GM21825 (cell line): ENCODE results near the gene BEST1.

Source experiments
- ATAC-seq: cut with Tn5 transposase; IDR thresholded peaks from one replicate; pipeline ENCODE4 v1.9.1; 2021; ENCODE audit warnings: mild to moderate bottlenecking, moderate library complexity; ENCODE audit not compliant: unreplicated experiment

Gene BEST1

DNA sequence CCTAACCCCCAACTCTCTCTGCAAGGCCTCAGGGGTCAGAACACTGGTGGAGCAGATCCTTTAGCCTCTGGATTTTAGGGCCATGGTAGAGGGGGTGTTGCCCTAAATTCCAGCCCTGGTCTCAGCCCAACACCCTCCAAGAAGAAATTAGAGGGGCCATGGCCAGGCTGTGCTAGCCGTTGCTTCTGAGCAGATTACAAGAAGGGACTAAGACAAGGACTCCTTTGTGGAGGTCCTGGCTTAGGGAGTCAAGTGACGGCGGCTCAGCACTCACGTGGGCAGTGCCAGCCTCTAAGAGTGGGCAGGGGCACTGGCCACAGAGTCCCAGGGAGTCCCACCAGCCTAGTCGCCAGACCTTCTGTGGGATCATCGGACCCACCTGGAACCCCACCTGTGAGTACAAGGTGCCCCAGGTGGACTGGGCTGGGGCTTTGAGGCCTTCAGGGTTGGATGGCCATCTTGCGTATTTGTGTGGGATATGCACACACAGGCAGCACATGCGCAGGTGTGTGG, at the start of gene BEST1:
Gene BEST1, plus strand, starts transcription at position 317 of the 513 bp plus-strand sequence. CDS start 1,456 bp downstream, outside the sequence.
- no peak for ATAC-seq

GRCh38 chr11:61901397-61901796, 48.8 kb upstream of the BEST1 start:
- ATAC-seq: no peak

GRCh38 chr11:61902313-61902712, 47.8 kb upstream of the BEST1 start:
- ATAC-seq: no peak

GRCh38 chr11:61903845-61904244, 46.3 kb upstream of the BEST1 start:
- ATAC-seq: no peak

GRCh38 chr11:61904539-61905048, 45.6 kb upstream of the BEST1 start:
- ATAC-seq: no peak

DNA sequence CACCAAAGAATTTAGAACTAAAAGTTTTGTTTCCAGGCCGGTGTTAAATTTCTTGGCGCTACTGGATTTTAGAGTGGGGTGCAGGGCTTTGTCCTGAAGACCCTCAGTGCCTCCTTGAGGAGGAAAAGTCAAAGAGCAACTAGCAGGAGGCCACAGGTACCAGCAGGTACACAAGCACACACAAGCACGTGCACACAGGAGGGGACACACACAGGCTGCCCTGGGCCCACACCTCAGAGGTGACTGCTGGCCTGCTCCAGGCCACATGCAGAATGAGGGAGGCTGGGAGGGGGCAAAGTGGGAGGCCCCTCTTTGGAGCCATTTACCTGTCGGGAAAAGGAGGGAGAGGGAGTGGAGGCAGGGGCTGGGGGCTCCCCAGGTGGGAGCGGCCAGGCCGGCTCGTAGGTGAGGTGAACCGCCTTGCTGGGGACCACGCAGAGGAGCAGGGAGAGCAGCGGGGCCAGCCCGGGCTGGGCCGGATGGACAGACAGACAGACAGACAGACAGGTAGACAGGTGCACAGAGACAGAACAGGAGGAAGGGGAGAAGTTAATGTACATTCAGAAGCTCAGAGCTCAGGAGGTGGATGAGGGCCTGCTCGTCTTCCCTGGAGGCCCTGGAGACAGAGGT, 45.0 kb upstream of the BEST1 start:
- ATAC-seq: no peak

- ATAC-seq: no peak
These were observed 44.2 kb upstream of the BEST1 start for GRCh38 chr11:61905801-61906521.

- ATAC-seq: no peak
These were observed 43.6 kb upstream of the BEST1 start for GRCh38 chr11:61906522-61906909.

DNA sequence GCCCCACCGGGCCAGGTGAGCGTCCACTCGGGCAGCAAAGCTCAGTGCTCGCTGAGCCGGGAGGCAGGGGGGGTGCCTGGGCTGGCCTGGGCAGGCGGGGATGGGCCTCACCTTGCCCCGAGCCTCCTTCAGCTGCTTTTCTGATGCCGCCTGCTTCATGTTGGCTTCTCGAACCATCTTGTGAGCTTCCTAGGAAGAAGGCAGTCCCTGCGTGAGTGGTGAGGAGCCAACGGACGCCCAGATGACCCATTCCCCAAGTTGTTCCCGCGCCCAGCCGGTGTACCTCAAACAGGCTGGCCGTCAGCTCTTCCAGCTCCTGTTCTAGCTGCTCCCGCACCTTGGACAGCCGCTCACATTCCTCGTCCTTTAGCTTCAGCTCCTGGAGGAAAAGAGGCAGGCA, 42.9 kb upstream of the BEST1 start:
- no peak for ATAC-seq

DNA sequence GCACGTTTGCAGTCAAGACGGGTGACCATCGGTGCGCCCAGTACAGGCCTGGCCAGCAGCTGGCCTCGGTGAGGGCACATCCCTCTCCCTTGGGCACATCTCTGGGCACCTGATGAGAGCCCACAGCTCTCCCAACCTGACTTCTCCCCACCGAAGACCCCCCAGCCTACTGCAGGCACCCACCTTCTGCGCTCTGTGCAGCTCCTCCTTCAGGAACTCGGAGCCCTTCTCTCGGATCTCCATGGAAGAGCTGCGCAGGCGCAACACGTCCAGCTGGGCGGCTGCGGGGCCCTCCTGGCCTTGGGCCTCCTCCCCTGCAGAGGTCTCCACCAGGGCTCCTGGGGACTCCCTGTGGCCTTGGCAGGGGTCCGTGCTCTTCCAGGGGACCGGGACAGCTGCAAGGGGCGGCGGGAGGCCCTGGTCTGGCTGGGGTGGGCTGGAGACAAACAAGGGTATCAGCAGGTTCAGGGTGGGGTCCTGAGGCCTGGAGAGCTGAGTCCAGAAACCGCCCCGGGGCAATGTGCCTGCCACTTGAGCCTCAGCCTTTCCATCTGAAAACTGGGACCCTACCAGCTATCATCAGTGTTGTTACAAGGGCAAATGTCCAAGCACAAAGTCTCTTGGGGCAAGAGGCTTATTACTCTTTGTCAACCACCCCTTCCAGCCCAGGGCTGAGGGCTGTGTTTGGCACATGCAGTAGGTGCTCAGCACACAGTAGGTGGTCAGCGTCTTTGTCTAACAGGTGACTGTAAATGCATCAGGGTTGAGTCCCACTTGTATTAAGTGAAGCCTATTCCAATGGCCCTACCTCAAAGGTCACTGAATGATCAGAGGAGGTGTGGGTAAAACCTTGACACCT, 42.1 kb upstream of the BEST1 start:
- no peak for ATAC-seq

GRCh38 chr11:61908730-61909316, 41.3 kb upstream of the BEST1 start:
- ATAC-seq: no peak

DNA sequence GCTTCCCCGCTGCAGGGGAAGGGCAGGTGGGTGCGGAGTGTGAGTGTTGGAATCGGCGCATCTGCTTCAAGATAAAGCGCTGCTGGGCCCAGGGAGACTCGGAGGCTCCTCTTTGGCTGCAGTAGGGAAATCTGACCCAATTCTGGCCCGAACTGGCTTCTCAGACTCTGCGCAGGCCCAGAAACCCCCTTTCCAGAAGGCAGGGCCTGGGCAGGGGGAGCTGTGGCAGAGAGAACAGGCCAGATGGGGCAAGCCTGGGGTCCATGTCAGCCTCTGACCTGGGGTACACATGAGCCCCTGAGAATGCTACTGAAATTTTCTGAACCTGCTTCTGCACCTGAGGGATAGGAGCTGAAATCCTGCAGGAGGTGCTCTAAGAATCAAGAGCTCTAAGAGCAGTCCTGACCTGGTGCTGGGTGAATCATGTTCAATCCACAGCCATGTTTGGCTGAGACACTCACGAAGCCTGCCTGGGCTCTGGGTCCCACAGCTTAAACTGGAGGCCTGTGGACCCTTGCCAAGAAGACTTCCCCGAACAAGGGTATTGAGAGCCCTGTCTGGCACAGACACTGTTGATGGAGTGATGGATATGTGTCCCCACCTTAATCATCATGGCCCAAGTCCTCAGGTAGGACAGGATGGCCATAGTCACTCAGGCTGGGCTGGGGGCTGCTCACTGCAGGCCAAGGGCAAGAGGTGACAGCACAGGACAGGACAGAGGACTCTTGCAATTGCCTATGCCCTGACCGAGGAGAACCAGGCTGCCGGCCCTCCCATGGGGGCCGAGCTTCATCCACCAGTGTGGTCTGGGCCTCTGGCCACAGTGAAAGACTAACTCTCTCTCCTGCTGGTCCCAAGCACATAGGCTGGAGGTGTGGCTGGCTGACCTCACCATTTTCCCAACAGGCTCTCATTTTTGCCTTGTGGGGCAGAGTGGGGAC, 39.7 kb upstream of the BEST1 start:
- no peak for ATAC-seq

GRCh38 chr11:61911128-61911700, 38.9 kb upstream of the BEST1 start:
- no peak for ATAC-seq

- no peak for ATAC-seq
These were observed 38.2 kb upstream of the BEST1 start for GRCh38 chr11:61911701-61912529.

DNA sequence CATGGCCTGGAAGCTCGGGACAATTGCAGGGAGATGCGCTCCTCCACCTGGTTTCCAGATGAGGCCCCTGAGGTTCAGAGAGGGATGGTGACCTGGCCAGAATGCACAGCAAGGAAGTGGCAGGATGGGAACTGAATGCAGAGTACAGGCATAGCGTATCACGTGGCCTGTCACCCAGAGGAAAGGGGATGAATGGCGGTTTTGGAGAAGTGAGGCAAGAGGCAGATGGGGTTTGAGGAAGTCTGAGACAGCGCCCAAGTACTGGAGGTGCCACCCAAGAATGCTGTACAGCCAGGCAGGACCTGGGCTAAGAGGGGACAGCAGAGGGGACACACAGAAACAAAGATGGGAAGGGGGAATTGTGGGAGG, 37.6 kb upstream of the BEST1 start:
- ATAC-seq: no peak

DNA sequence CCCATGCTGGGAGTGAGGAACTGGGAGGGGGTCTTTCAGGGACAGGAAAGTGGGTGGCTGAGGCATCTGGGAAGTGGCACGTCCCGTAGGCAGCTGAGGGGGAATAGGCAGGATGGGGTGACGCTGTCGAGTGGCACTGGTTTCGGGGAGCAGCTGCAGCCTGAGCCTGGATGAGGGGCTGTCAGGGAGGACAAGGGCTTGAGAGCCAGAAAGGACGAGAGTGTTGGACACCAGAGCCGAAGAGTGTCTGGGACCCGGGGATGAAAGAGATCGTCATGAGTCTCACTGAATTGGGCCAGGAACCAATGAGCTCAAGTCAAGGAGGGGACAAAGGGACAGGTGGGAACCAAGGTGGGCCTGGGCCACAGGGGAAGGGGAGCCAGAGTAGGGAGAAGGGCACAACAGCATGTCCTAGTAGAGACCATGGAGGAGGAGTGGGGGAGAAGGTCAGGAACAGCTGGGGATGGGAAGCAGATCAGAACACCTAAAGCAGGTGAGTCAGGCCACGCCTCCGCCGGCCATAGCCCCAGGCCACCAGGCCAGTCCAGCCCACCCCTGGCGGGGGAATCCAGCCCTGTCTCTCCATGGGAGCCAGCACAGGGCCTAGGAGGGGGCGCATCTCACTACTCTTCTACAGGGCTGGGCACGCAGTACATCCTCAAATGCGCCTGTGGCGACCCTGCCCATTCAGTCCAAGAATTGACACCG, 37.0 kb upstream of the BEST1 start:
- ATAC-seq: no peak

GRCh38 chr11:61913699-61914395, 36.3 kb upstream of the BEST1 start:
- ATAC-seq: no peak
